Duodenal mucosa (tissue), 2 donors: Measurements from ENCODE around the gene ADAMTS17.

Source experiments
- H3K27ac ChIP-seq: one replicate; pipeline ENCODE4 v1.7.0; 2013; ENCODE audit warnings: low read depth, low read length
- H3K27me3 ChIP-seq, 2 donors: one replicate each; pipeline ENCODE4 v1.7.0; 2013; ENCODE audit warnings: low read length in 2 of 2, control low read depth in 1 of 2; ENCODE audit not compliant: insufficient read depth in 2 of 2, control insufficient read depth in 1 of 2
- H3K36me3 ChIP-seq, 2 donors: one replicate each; pipeline ENCODE4 v1.7.0; 2013; ENCODE audit warnings: low read length in 2 of 2, control low read depth in 1 of 2; ENCODE audit not compliant: insufficient read depth in 2 of 2, control insufficient read depth in 1 of 2
- H3K4me1 ChIP-seq, 2 donors: one replicate each; pipeline ENCODE4 v1.7.0; 2013; ENCODE audit warnings: low read length in 2 of 2, control low read depth in 1 of 2; ENCODE audit not compliant: insufficient read depth in 2 of 2, control insufficient read depth in 1 of 2
- H3K4me3 ChIP-seq, 2 donors: one replicate each; pipeline ENCODE4 v1.7.0; 2013; ENCODE audit warnings: low read length in 2 of 2, low read depth in 1 of 2
- H3K9ac ChIP-seq, 2 donors: one replicate each; pipeline ENCODE4 v1.7.0; 2013; ENCODE audit warnings: low read length in 2 of 2, low read depth in 1 of 2
- H3K9me3 ChIP-seq, 2 donors: one replicate each; pipeline ENCODE4 v1.7.0; 2013; ENCODE audit warnings: low read length in 2 of 2, control low read depth in 1 of 2; ENCODE audit not compliant: control insufficient read depth in 1 of 2

The ADAMTS17 gene

DNA sequence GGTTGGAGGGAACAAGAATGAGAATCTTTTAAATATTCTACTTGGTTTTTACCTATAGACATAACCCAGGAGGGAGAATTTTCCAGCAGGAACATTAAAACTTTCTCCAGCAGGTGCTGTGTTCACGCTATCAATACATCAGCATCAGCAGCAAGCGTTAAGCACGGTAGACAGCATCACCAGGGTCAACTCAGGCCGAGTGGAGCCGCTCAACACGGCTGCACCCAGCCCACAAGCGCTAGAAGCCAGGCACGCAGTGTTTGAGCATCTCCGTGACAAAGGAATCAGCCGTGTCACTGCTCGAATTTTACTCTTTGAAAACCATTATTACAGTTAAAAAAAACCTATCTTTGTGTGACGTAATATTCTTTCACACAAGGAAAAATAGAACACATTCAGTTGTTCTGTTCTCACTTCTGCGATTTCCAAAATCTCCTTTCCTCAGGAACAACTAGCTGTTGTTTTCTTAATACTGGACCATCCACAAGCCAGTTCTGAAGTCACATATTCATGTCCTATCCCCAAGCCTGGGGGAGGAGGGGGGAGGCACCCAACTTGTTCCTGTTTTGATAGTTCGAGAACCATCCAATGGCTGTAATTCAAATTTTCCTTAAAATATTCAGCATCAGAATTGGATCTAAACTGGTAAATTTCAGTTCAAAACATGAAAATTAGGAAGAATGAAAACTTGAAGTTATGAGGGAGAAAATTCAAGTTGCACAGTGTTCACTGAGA is 77.9 kb downstream of the ADAMTS17 start:
- Histone ChIP-seq H3K4me1 (no peaks in the 10 kb centered on the region), H3K27me3 (no peaks in the 10 kb centered on the region), H3K27ac (no peak overlapping the region), H3K36me3 (no peaks in the 10 kb centered on the region), H3K4me3 (no peak overlapping the region), H3K9me3 (no peaks in the 10 kb centered on the region), H3K9ac (no peak overlapping the region)

DNA sequence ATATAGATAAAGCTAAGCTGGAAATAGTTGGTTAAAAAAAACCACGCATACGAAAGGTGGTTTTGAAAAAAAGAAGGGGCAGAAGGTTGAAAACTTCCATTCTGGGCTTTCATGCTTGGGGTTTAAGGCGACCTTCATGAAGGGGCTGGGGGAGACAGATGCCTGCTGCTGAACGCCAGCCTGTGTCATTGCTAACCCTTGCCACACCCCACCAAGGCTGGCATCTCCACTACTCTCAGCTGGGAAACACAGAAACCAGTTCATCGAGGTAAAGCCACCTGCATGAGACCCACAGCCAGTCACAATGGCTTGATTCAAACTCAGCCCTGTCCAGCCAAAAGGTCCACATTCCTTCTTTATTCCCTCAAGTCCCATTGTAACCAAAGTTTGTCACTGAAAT is 78.7 kb downstream of the ADAMTS17 start:
- Histone ChIP-seq H3K27ac (no peak overlapping the region), H3K4me1 (no peaks in the 10 kb centered on the region), H3K9me3 (no peaks in the 10 kb centered on the region), H3K36me3 (no peaks in the 10 kb centered on the region), H3K9ac (no peak overlapping the region), H3K27me3 (no peaks in the 10 kb centered on the region), H3K4me3 (no peak overlapping the region)

DNA sequence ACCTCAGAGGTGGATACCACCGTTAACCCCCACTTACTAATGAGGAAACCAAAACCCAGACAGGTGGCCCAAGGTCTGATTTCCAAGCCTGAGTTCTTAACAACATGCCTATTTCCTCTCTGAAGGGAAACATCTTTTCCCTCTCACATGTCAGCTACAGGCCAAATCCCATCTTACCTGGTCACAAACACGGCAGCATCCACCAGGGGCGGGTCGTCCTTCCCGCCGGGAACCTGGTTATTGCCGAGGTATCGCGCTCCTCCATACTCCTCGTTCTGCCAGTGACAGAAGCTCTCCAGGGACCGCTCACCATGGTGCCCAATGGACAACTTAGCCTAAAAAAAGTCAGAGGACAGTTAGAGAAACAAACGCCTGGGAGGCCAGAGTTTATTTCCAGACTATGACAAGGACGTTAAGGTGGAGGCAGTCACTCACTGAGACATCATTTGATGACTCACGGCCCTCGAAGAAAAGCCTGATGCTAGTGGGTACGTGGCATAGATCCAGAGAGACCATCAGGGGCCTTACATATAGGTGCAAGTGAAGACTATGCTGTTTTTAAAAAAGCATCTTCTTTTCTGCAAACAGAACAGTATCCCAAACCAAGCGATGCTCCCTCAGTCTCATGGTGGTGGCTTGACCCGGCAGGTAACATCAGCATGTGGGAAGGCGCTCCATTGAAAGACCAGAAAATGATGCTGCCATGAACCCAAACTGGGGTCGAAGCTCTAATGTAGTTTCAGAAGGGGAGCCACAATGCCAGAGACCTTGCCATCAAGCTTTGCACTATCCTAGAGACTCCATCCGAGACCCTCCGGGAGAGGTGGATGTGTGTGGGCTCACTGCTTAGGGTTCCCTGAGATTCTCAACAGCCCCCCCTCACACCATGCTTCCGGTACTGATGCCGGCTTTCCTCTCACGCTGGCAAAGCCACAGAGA is 80.2 kb downstream of the ADAMTS17 start:
- H3K4me1 ChIP-seq: no peaks in the 10 kb centered on the region
- no peaks in the 10 kb centered on the region for H3K36me3 ChIP-seq
- H3K27ac ChIP-seq: no peak overlapping the region
- no peaks in the 10 kb centered on the region for H3K9me3 ChIP-seq
- H3K4me3 ChIP-seq: no peak overlapping the region
- H3K27me3 ChIP-seq: no peaks in the 10 kb centered on the region
- no peak overlapping the region for H3K9ac ChIP-seq

DNA sequence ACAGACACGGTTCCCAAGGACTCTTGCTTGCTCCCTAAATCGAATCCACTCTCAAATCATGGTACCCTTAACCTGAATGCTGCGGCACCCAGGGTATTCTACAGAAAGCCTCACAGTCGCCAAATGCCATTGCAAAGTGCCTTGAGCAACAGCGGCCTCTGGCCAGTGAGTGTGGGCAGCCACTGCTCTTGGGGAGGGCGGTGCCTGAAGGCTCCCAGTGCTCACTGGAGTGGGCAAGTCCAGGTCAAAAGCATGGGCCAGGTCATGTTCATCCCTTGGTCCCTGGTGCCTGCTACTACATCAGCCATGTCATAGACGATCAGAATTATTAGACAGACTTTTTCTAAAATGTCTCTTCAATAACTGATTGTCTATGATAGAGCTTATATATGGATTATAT is 82.5 kb downstream of the ADAMTS17 start:
- Histone ChIP-seq H3K4me3 (no peak overlapping the region), H3K36me3 (no peaks in the 10 kb centered on the region), H3K27ac (no peak overlapping the region), H3K27me3 (no peaks in the 10 kb centered on the region), H3K9ac (no peak overlapping the region), H3K9me3 (no peaks in the 10 kb centered on the region), H3K4me1 (no peaks in the 10 kb centered on the region)

DNA sequence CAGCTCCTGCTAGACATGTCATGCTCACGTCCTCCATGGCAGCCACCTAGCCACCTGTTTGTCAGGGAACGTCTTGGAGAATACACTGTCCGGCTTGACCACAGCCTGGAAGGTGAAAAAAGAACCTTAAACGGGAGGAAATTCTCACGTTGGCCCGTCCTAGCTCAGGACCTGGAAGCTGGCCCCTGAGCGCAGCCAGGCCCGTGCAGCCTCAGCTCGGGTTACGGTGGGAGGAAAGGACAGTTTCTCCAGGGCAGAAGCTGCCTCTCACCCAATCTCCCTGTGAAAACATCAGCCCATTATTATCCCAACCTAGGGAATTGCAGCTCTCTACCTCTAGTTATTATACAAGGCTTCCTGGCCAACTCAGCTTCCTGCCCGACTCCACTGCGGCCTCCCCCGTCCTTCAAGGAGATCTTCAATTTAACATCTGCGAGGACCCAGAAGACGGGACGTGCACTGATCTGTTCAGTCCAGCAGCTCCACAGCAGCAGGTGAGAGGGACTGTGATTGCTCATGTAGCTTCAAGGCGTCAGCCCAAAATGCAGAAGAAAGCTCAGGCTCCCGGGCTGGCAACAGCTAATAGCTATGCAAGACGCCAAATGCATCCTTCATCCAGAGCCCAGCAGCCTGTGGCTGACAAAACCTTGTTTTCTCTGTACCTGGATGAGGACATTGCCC is 84.7 kb downstream of the ADAMTS17 start:
- no peak overlapping the region for H3K27ac ChIP-seq
- H3K9ac ChIP-seq: no peak overlapping the region
- no peaks in the 10 kb centered on the region for H3K4me1 ChIP-seq
- H3K27me3 ChIP-seq: no peaks in the 10 kb centered on the region
- H3K9me3 ChIP-seq: no peaks in the 10 kb centered on the region
- no peaks in the 10 kb centered on the region for H3K36me3 ChIP-seq
- H3K4me3 ChIP-seq: no peak overlapping the region

DNA sequence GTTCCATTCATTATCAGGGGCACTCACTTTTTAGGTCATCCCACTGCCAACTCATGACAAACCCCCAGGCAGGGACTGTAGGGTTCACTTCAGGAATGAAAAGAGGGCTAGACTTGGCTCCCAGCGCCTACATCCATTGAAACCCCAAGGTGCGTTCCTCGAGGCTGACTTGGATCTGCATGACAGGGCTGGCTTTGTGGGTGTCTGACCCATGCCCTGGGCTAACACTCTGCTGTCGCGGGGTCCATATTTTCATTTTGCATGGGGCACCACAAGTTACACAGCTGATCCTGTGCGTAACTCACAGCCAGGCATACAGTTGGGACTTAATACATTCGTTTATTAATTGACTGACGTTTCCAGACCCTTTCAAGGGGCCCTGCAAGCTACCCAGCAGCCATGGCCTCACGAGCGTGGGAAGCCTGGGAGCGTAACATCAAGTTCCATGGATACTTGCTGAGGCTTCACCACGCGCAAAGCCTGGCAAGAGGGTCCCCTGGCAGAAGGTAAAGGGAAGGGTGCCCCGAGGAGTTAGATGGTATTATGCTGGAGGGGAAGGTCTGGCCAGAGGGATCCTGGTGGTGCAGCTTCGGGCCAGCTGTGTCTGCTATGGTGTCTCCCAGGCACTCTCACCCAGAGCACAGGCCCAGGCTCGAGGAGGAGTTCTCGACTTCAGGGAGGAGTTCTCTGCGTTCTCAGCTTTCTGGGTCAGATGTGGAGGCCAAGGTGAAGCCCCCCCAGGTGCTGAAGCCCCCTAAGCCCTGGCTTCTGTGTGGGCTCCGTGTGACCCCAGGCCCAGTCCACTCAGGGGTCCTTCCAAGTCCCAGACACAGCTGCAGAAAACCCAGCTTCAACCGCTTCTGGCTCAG is 85.4 kb downstream of the ADAMTS17 start:
- H3K36me3 ChIP-seq: no peaks in the 10 kb centered on the region
- no peak overlapping the region for H3K9ac ChIP-seq
- H3K4me3 ChIP-seq: no peak overlapping the region
- H3K4me1 ChIP-seq: no peaks in the 10 kb centered on the region
- H3K27ac ChIP-seq: no peak overlapping the region
- H3K27me3 ChIP-seq: no peaks in the 10 kb centered on the region
- no peaks in the 10 kb centered on the region for H3K9me3 ChIP-seq

DNA sequence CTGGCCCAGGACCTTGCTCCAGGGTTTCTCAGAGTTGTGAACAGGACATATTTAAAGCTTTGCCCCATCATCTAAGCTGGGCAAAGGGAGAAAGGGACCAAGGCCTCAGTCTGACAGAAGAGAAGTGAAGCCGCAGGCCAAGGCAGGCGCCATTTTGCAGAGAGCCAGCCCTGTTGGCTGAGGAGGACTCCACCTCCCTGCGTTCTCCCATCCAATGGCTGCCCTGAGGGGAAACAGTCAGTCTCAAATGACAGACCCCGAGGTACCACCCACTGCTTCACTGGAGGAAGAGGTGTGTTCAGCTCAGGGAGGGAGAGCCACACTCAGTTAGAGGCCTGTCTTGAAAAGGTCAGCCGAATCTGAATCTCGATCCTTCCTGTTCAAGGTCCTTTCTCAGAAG is 86.1 kb downstream of the ADAMTS17 start:
- Histone ChIP-seq H3K9ac (no peak overlapping the region), H3K27ac (no peak overlapping the region), H3K27me3 (no peaks in the 10 kb centered on the region), H3K4me3 (no peak overlapping the region), H3K36me3 (no peaks in the 10 kb centered on the region), H3K9me3 (no peaks in the 10 kb centered on the region), H3K4me1 (no peaks in the 10 kb centered on the region)

DNA sequence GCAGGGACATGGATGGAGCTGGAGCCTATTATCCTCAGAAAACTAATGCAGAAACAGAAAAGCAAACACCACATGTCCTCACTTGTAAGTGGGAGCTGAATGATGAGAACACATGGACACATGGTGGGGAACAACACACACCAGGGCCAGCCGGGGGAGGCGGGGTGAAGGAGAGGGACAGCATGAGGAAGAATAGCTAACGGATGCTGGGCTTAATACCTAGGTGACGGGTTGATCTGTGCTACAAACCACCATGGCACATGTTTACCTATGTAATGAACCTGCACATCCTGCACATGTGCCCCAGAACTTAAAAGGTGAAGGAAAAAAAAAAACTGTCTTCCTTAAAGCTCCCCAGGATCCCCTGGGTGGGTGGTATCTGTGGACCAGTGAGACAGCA is 87.1 kb downstream of the ADAMTS17 start:
- Histone ChIP-seq H3K4me1 (no peaks in the 10 kb centered on the region), H3K27ac (no peak overlapping the region), H3K36me3 (no peaks in the 10 kb centered on the region), H3K9me3 (no peaks in the 10 kb centered on the region), H3K9ac (no peak overlapping the region), H3K27me3 (no peaks in the 10 kb centered on the region), H3K4me3 (no peak overlapping the region)

DNA sequence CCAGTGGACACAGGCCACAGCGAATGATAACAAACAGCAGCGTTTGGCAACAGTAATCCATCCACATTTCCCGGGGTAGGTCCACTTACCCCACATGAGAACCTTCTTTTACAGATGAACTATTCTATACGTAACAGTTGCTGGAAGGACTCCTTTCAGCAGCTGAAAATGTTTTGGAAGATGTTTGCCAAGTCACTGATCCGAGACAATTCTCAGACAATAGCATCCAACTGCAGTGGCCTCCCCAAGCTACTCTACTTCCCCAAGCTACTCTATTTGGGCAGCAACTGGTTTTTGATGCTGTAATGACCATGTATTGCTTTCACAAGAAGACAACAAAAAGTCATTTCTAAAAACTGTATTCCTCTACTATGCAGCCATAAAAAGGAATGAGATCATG is 87.5 kb downstream of the ADAMTS17 start:
- H3K27me3 ChIP-seq: no peaks in the 10 kb centered on the region
- H3K27ac ChIP-seq: no peak overlapping the region
- no peaks in the 10 kb centered on the region for H3K4me1 ChIP-seq
- no peaks in the 10 kb centered on the region for H3K36me3 ChIP-seq
- no peak overlapping the region for H3K4me3 ChIP-seq
- no peak overlapping the region for H3K9ac ChIP-seq
- H3K9me3 ChIP-seq: no peaks in the 10 kb centered on the region
